Endothelial cell of umbilical vein (primary cell): Measurements from ENCODE around the gene GRM4. TPM values are rescaled to one million over a fixed set of nuclear protein-coding genes. Genes with fewer than 3 reads are reported as not detected.

Experiments
- BruUV-seq: library from RNA; stranded (reverse); fragments of 400-500 nt; replicated peaks from 2 replicates; lab custom pipeline; 2021; lab: Mats Ljungman, UMichigan
- CTCF ChIA-PET: fragments of 300-600, 350-600 bp; sonication (Branson Sonifier 250); formaldehyde crosslinking; loops from one replicate; lab custom pipeline; 2021; ENCODE audit warnings: antibody characterized with exemption, inconsistent platforms; lab: Charles Lee
- POLR2A ChIA-PET: fragments of 300-600, 350-600 bp; sonication (Branson Sonifier 250); formaldehyde crosslinking; loops from one replicate; lab custom pipeline; 2021; ENCODE audit warnings: antibody characterized with exemption, inconsistent platforms; lab: Charles Lee
- DNase-seq: peaks from one replicate; pipeline ENCODE4 v3.0.0-alpha.2; 2011; ENCODE audit warnings: low read depth, low spot score
- FAIRE-seq: peaks from 2 replicates; lab custom pipeline; 2011; peaks lifted over from hg19 to GRCh38; lab: Jason Lieb, UNC
- H2AFZ ChIP-seq: 2 replicates; pipeline ENCODE4 v1.6.0; 2012; ENCODE audit warnings: low read depth, low read length, control low read depth, inconsistent platforms
- H3K27ac ChIP-seq: 2 replicates; pipeline ENCODE4 v1.5.1; 2011; ENCODE audit warnings: low read depth, mild to moderate bottlenecking, control low read depth, low read length, moderate library complexity; ENCODE audit not compliant: insufficient read depth
- H3K27me3 ChIP-seq, 2 experiments: 2 replicates each; pipeline versions ENCODE4 v1.6.0 to v1.6.1; 2011; ENCODE audit warnings: low read length in 2 of 2, mixed read lengths in 1 of 2; ENCODE audit not compliant: control insufficient read depth in 2 of 2, insufficient read depth in 2 of 2
- H3K36me3 ChIP-seq, 2 experiments: 2 replicates in 1 of 2; 3 replicates in 1 of 2; pipeline ENCODE4 v1.5.1; 2011; ENCODE audit warnings: low read length in 2 of 2, mild to moderate bottlenecking in 1 of 2, moderate library complexity in 1 of 2; ENCODE audit not compliant: control insufficient read depth in 2 of 2, insufficient read depth in 2 of 2; ENCODE audit errors: extremely low read depth in 1 of 2
- H3K4me1 ChIP-seq: 3 replicates; pipeline ENCODE4 v1.5.1; 2011; ENCODE audit warnings: mild to moderate bottlenecking, low read length; ENCODE audit not compliant: control insufficient read depth, insufficient read depth; ENCODE audit errors: extremely low read depth
- H3K4me2 ChIP-seq: 2 replicates; pipeline ENCODE4 v1.6.1; 2011; ENCODE audit warnings: low read length, control low read depth, mixed read lengths; ENCODE audit not compliant: insufficient read depth
- H3K4me3 ChIP-seq, 3 experiments: fragments of 200-600 bp in 1 of 3; sonication (generic), shearing (Covaris generic) in 1 of 3; replicated peaks in 1 of 3; 2 replicates each; pipeline ENCODE4 v1.5.1; 2011 to 2016; ENCODE audit warnings: control low read depth in 3 of 3, low read length in 3 of 3, mild to moderate bottlenecking in 2 of 3, inconsistent platforms in 1 of 3, low read depth in 1 of 3, moderate library complexity in 1 of 3; ENCODE audit not compliant: insufficient read depth in 1 of 3
- H3K79me2 ChIP-seq: 2 replicates; pipeline ENCODE4 v1.6.0; 2012; ENCODE audit warnings: low read length, inconsistent platforms; ENCODE audit not compliant: control insufficient read depth, insufficient read depth
- H3K9ac ChIP-seq: replicated peaks from 2 replicates; pipeline ENCODE3; 2011; ENCODE audit warnings: low read length, control low read depth; ENCODE audit not compliant: insufficient read depth; ENCODE audit errors: extremely low read depth
- H3K9me1 ChIP-seq: replicated peaks from 3 replicates; pipeline ENCODE4 v1.6.0; 2011; ENCODE audit warnings: mild to moderate bottlenecking, low read length; ENCODE audit not compliant: control insufficient read depth, insufficient read depth; ENCODE audit errors: extremely low read depth
- H3K9me3 ChIP-seq: replicated peaks from 2 replicates; pipeline ENCODE4 v1.5.1; 2012; ENCODE audit warnings: low read length, inconsistent platforms; ENCODE audit not compliant: control insufficient read depth, insufficient read depth
- H4K20me1 ChIP-seq: replicated peaks from 2 replicates; pipeline ENCODE3; 2011; ENCODE audit warnings: mild to moderate bottlenecking, low read length; ENCODE audit not compliant: control insufficient read depth, insufficient read depth; ENCODE audit errors: extremely low read depth
- CTCF ChIP-seq, 2 donors: IDR thresholded peaks; 1 replicate in 1 of 2; 2 replicates in 1 of 2; pipeline ENCODE4 v1.5.1; 2011; ENCODE audit warnings: low read length in 2 of 2, mild to moderate bottlenecking in 2 of 2, moderate library complexity in 2 of 2, control low read depth in 1 of 2, inconsistent platforms in 1 of 2, low read depth in 1 of 2; ENCODE audit not compliant: insufficient read depth in 1 of 2; ENCODE audit errors: extremely low read depth in 1 of 2
- EZH2 ChIP-seq: IDR thresholded peaks from 2 replicates; pipeline ENCODE4 v1.6.1; 2012; ENCODE audit warnings: borderline replicate concordance, low read depth, mild to moderate bottlenecking, moderate library complexity, low read length, inconsistent platforms; ENCODE audit not compliant: severe bottlenecking
- FOS ChIP-seq: IDR thresholded peaks from 2 replicates; pipeline ENCODE4 v1.6.1; 2011; ENCODE audit warnings: mild to moderate bottlenecking, low read length, moderate library complexity, borderline replicate concordance; ENCODE audit not compliant: insufficient read depth
- GATA2 ChIP-seq: IDR thresholded peaks from 2 replicates; pipeline ENCODE4 v1.7.0; 2011; ENCODE audit warnings: low read depth, mild to moderate bottlenecking, moderate library complexity, mixed read lengths, low read length; ENCODE audit not compliant: insufficient read length, insufficient read depth
- JUN ChIP-seq: IDR thresholded peaks from 2 replicates; pipeline ENCODE4 v1.6.1; 2011; ENCODE audit warnings: borderline replicate concordance, low read depth; ENCODE audit not compliant: insufficient read length, insufficient read depth
- MAX ChIP-seq: IDR thresholded peaks from 2 replicates; pipeline ENCODE4 v1.6.1; 2011; ENCODE audit not compliant: insufficient read depth, insufficient read length
- MYC ChIP-seq: IDR thresholded peaks from one replicate; pipeline ENCODE4 v1.6.1; 2011; ENCODE audit warnings: mild to moderate bottlenecking, low read depth, low read length
- POLR2A ChIP-seq: IDR thresholded peaks from 2 replicates; pipeline ENCODE4 v1.6.1; 2012; ENCODE audit warnings: low read depth, mild to moderate bottlenecking, control low read depth, low read length
- POLR2AphosphoS5 ChIP-seq: IDR thresholded peaks from 2 replicates; pipeline ENCODE4 v1.6.1; 2012; ENCODE audit warnings: low read depth, mild to moderate bottlenecking, control low read depth, low read length, moderate library complexity; ENCODE audit not compliant: insufficient read depth
- dilution Hi-C: fragments of 300-500 bp; cut with MboI; formaldehyde crosslinking; loops from one replicate; pipeline ENCODE4 v1.15.0; 2019; ENCODE audit warnings: low sequenced_read_pairs; ENCODE audit not compliant: extremely low pct_ligation_motif_present
- intact Hi-C: fragments of 100-400 bp; cut with micrococcal nuclease; formaldehyde crosslinking; loops from one replicate; pipeline ENCODE4 v1.10.0; 2022
- polyA plus RNA-seq, 4 experiments: library from polyadenylated mRNA; depleted of rRNA in 3 of 4; stranded (reverse) in 3 of 4; unstranded in 1 of 4; fragments of >200 nt; gene quantifications; 2 replicates each; pipeline versions ENCODE4 v1.2.1 to v1.2.3, GENCODE V29; 2011 to 2012; ENCODE audit warnings: missing spikeins in 1 of 4
- total RNA-seq: library from RNA; stranded (reverse); gene quantifications from 2 replicates; pipeline ENCODE4 v1.2.3, GENCODE V29; 2021

Gene GRM4
- total and polyA plus RNA-seq, 2 donors (not counting 3 experiments of a cell fraction or from before 2014, with no cell fraction given): 0.03 TPM; not detected in 1

- BruUV-seq: no TSS peak
- Histone ChIP-seq H3K4me3 (no peak overlapping the region), H3K4me1 (no peaks in the 10 kb centered on the region), H3K9ac (no peak overlapping the region), H4K20me1 (no peaks in the 10 kb centered on the region), H2AFZ (no peak overlapping the region), H3K79me2 (no peaks in the 10 kb centered on the region), H3K9me3 (no peaks in the 10 kb centered on the region), H3K36me3 (no peaks in the 10 kb centered on the region), H3K9me1 (no peaks in the 10 kb centered on the region), H3K27ac (no peak overlapping the region), H3K4me2 (no peak overlapping the region), H3K27me3 (no peaks in the 10 kb centered on the region)
- intact Hi-C loops (no loop called here), dilution Hi-C loops (no loop called here)
- no peak for FAIRE-seq
- no peak for DNase-seq
- CTCF ChIA-PET: interaction anchor here (0.7 kb wide), 1 partner anchor 11 kb away, joined by 4 read pairs; no protein-coding TSS in a partner anchor
- POLR2A ChIA-PET: no interaction called here
- no peak for TF ChIP-seq MYC
- TF ChIP-seq POLR2AphosphoS5: no peak
- no peak for TF ChIP-seq JUN
- no peak for TF ChIP-seq CTCF (IDR thresholded peaks at IDR 0.05; ENCODE audit: extremely low read depth in 1 of 2, insufficient read depth in 1 of 2, low read depth in 1 of 2, low read length in 2 of 2)
- TF ChIP-seq MAX: no peak
- no peak for TF ChIP-seq GATA2
- TF ChIP-seq EZH2: no peak
- no peak for TF ChIP-seq POLR2A
- no peak for TF ChIP-seq FOS
Observed at GRCh38 chr6:34065466-34066217, 80.2 kb downstream of the GRM4 start.
